GM23248 (cell line): ENCODE results near the gene SLC13A1. TPM values are rescaled to one million over a fixed set of nuclear protein-coding genes. Genes with fewer than 3 reads are reported as not detected.

Source experiments
- DNase-seq: peaks from one replicate; pipeline ENCODE4 v3.0.0-alpha.2; 2015
- H2AFZ ChIP-seq: fragments of 200-600 bp; sonication (generic); 2 replicates; pipeline ENCODE4 v1.6.1; 2016; ENCODE audit warnings: antibody characterized with exemption
- H3F3A ChIP-seq: fragments of 200-600 bp; sonication (generic); 2 replicates; pipeline ENCODE4 v1.6.1; 2016; ENCODE audit warnings: mild to moderate bottlenecking, antibody characterized with exemption, mixed run types; ENCODE audit not compliant: insufficient read depth
- H3K27ac ChIP-seq: fragments of 200-600 bp; sonication (generic); 2 replicates; pipeline ENCODE4 v1.5.1; 2016; ENCODE audit warnings: mild to moderate bottlenecking
- H3K27me3 ChIP-seq: fragments of 200-600 bp; sonication (generic); replicated peaks from 2 replicates; pipeline ENCODE4 v1.6.1; 2016; ENCODE audit warnings: mild to moderate bottlenecking; ENCODE audit not compliant: insufficient read depth
- H3K36me3 ChIP-seq: fragments of 200-600 bp; sonication (generic); 2 replicates; pipeline ENCODE4 v1.6.1; 2016; ENCODE audit warnings: low read depth, mild to moderate bottlenecking
- H3K4me1 ChIP-seq: fragments of 200-600 bp; sonication (generic); 2 replicates; pipeline ENCODE4 v1.6.1; 2016; ENCODE audit warnings: mild to moderate bottlenecking; ENCODE audit not compliant: insufficient read depth
- H3K4me2 ChIP-seq: fragments of 200-600 bp; sonication (generic); one replicate; pipeline ENCODE4 v1.6.1; 2016; ENCODE audit warnings: mild to moderate bottlenecking; ENCODE audit not compliant: unreplicated experiment
- H3K4me3 ChIP-seq: fragments of 200-600 bp; sonication (generic); 2 replicates; pipeline ENCODE4 v1.5.1; 2016; ENCODE audit warnings: mild to moderate bottlenecking
- H3K79me2 ChIP-seq: fragments of 200-600 bp; sonication (generic); 2 replicates; pipeline ENCODE4 v1.6.1; 2016; ENCODE audit warnings: mild to moderate bottlenecking; ENCODE audit not compliant: insufficient read depth
- H3K9ac ChIP-seq: fragments of 200-600 bp; sonication (generic); 2 replicates; pipeline ENCODE4 v1.6.1; 2016; ENCODE audit warnings: mild to moderate bottlenecking
- H3K9me2 ChIP-seq: fragments of 200-600 bp; sonication (generic); 2 replicates; pipeline ENCODE4 v1.6.1; 2016; ENCODE audit warnings: mixed run types, mild to moderate bottlenecking, moderate library complexity; ENCODE audit not compliant: insufficient read depth
- H3K9me3 ChIP-seq: fragments of 200-600 bp; sonication (generic); one replicate; pipeline ENCODE4 v1.6.1; 2017; ENCODE audit warnings: low read depth
- H4K20me1 ChIP-seq: fragments of 200-600 bp; sonication (generic); 2 replicates; pipeline ENCODE4 v1.6.0; 2016; ENCODE audit not compliant: insufficient read depth
- EZH2 ChIP-seq: fragments of 200-600 bp; sonication (generic); IDR thresholded peaks from 2 replicates; pipeline ENCODE4 v1.6.1; 2018; ENCODE audit warnings: antibody characterized with exemption, mild to moderate bottlenecking; ENCODE audit not compliant: insufficient read depth, poor library complexity, severe bottlenecking
- EZH2phosphoT487 ChIP-seq: fragments of 200-600 bp; sonication (generic); IDR thresholded peaks from 2 replicates; pipeline ENCODE4 v1.6.1; 2018; ENCODE audit warnings: antibody characterized with exemption, moderate library complexity, mild to moderate bottlenecking, low read depth; ENCODE audit not compliant: insufficient read depth
- WGBS, 2 experiments: methylation state at CpG; one replicate each; pipeline ENCODE4 v1.1.6; 2015 to 2017; ENCODE audit warnings: low lambda C conversion rate in 2 of 2, low coverage in 1 of 2; ENCODE audit errors: missing lambda C conversion rate in 2 of 2; 5-methylcytosine and 5-hydroxymethylcytosine counted together
- in situ Hi-C: fragments of 300-500 bp; cut with MboI; formaldehyde crosslinking; loops from 2 replicates; pipeline ENCODE4 v1.15.0; 2020
- polyA plus RNA-seq: library from polyadenylated mRNA; unstranded; fragments of >200 nt; fragmentation: Nextera tagmentation; extraction: Ambion mirVana; gene quantifications from 2 replicates; pipeline ENCODE4 v1.2.1, GENCODE V29; 2016
- total RNA-seq: library from RNA; depleted of rRNA; stranded (reverse); fragments of >200 nt; shearing (Covaris generic); gene quantifications from 2 replicates; pipeline ENCODE4 v1.2.3, GENCODE V29; 2014

SLC13A1 gene
- total and polyA plus RNA-seq, 2 experiments from 2014 or later: not detected

DNA sequence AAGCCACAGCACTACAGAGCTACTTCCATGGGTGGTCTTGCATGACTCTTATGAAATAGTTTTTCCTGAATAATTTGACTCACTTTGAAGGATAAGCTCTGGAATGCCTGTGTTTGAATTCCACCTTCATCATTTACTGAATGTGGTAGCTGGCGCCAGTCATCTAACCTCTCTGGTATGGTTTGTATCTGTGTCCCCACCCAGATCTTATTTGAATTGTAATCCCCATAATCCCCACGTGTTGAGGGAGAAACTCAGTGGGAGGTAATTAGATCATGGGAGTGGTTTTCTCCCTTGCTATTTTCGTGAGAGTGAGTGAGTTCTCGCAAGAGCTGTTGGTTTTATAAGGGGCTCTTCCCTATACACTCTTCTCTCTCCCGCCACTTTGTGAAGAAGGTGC is 11.2 kb upstream of the SLC13A1 start:
- in situ Hi-C loops: no loop called here
- Histone ChIP-seq H3K27ac (no peak overlapping the region), H3K4me1 (no peaks in the 10 kb centered on the region), H3K9ac (no peak overlapping the region), H3K27me3 (no peaks in the 10 kb centered on the region), H3K4me2 (no peak overlapping the region), H3F3A (no peaks in the 10 kb centered on the region), H4K20me1 (no peaks in the 10 kb centered on the region), H3K4me3 (no peak overlapping the region), H2AFZ (no peak overlapping the region), H3K36me3 (no peaks in the 10 kb centered on the region), H3K79me2 (no peaks in the 10 kb centered on the region), H3K9me3 (no peaks in the 10 kb centered on the region), H3K9me2 (no peaks in the 10 kb centered on the region)
- no peak for DNase-seq
- TF ChIP-seq EZH2phosphoT487 (no peak), EZH2 (no peak)
- WGBS, 2 experiments: 22 to 28% methylated on average over 5 of the region's 5 CpGs

GRCh38 chr7:123209786-123210185 is 10.0 kb upstream of the SLC13A1 start:
- TF ChIP-seq EZH2phosphoT487 (no peak), EZH2 (no peak)
- in situ Hi-C loops: no loop called here
- Histone ChIP-seq H3K9me2 (no peaks in the 10 kb centered on the region), H3K9ac (no peak overlapping the region), H4K20me1 (no peaks in the 10 kb centered on the region), H3K27me3 (no peaks in the 10 kb centered on the region), H3K4me3 (no peak overlapping the region), H2AFZ (no peak overlapping the region), H3F3A (no peaks in the 10 kb centered on the region), H3K4me2 (no peak overlapping the region), H3K4me1 (no peaks in the 10 kb centered on the region), H3K9me3 (no peaks in the 10 kb centered on the region), H3K36me3 (no peaks in the 10 kb centered on the region), H3K27ac (no peak overlapping the region), H3K79me2 (no peaks in the 10 kb centered on the region)
- DNase-seq: no peak
- WGBS, 2 experiments: 28 to 31% methylated on average over 3 of the region's 3 CpGs

DNA sequence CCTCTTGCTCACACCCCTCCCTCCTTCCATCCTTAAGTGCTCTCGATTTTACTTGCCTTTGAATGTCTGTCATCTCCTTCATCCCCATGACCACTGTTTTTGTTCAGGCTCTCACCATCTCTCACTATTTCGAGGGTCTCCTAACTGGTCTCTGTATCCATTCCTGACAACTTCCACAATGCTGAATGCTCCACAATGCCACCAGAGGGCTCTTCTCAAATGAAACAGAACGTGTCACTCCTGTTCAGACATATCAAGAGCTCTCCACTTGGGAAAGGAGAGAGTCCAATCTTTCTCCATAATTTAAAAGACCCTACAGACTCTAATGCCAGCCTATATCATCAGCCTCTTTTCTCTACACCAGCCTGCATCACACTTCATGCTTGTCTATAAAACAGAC is 9.0 kb upstream of the SLC13A1 start:
- H3K27me3 ChIP-seq: no peaks in the 10 kb centered on the region
- no peak for DNase-seq
- in situ Hi-C loops: no loop called here

GRCh38 chr7:123204206-123204835 is 4.6 kb upstream of the SLC13A1 start:
- no peaks in the 10 kb centered on the region for H4K20me1 ChIP-seq
- H3K4me3 ChIP-seq: no peak overlapping the region
- H3F3A ChIP-seq: no peaks in the 10 kb centered on the region
- no peaks in the 10 kb centered on the region for H3K79me2 ChIP-seq
- WGBS, 2 experiments: 11 to 13% methylated on average over 3 of the region's 3 CpGs
- in situ Hi-C loops: no loop called here
- H3K36me3 ChIP-seq: no peaks in the 10 kb centered on the region
- no peak for TF ChIP-seq EZH2
- TF ChIP-seq EZH2phosphoT487: no peak
- no peak for DNase-seq
- no peaks in the 10 kb centered on the region for H3K27me3 ChIP-seq
- H2AFZ ChIP-seq: no peak overlapping the region
- H3K4me1 ChIP-seq: no peaks in the 10 kb centered on the region
- no peak overlapping the region for H3K4me2 ChIP-seq
- H3K27ac ChIP-seq: no peak overlapping the region
- no peaks in the 10 kb centered on the region for H3K9me2 ChIP-seq
- H3K9me3 ChIP-seq: no peaks in the 10 kb centered on the region
- no peak overlapping the region for H3K9ac ChIP-seq

More for the DNA sequence above, 9.0 kb upstream of the SLC13A1 start:
- H3F3A ChIP-seq: no peaks in the 10 kb centered on the region
- no peaks in the 10 kb centered on the region for H3K36me3 ChIP-seq
- 1 to 4% methylated on average over 3 of the region's 3 CpGs for WGBS, 2 experiments
- H3K27ac ChIP-seq: no peak overlapping the region
- TF ChIP-seq EZH2phosphoT487: no peak
- no peak for TF ChIP-seq EZH2
- H3K4me1 ChIP-seq: no peaks in the 10 kb centered on the region
- H3K4me3 ChIP-seq: no peak overlapping the region
- H3K4me2 ChIP-seq: no peak overlapping the region
- H3K9me2 ChIP-seq: no peaks in the 10 kb centered on the region
- H4K20me1 ChIP-seq: no peaks in the 10 kb centered on the region
- H3K9me3 ChIP-seq: no peaks in the 10 kb centered on the region
- H3K9ac ChIP-seq: no peak overlapping the region
- H2AFZ ChIP-seq: no peak overlapping the region
- H3K79me2 ChIP-seq: no peaks in the 10 kb centered on the region
